ENCODE data around the gene TMPO.
A peak's percentile ranks its signal among the peaks of the same experiment; 100 is the strongest.

Gene TMPO

GRCh38 chr12:98515287-98516110 lies at the start of gene TMPO (continued):
- TF ChIP-seq ZNF157 (tag by site-specific recombination; IDR thresholded peaks at IDR 0.05), result no peak
- TF ChIP-seq ZNF266 (tag by site-specific recombination; IDR thresholded peaks at IDR 0.05; ENCODE audit: low read depth), result no peak
- TF ChIP-seq ZNF138 (tag by site-specific recombination; IDR thresholded peaks at IDR 0.05; ENCODE audit: borderline replicate concordance), result no peak
- TF ChIP-seq ZEB2 (tag by site-specific recombination; IDR thresholded peaks at IDR 0.05), result peak; percentile 57; the same call in 1 of the 2 replicates
- no peak for TF ChIP-seq ZNF24 (tag by site-specific recombination; IDR thresholded peaks at IDR 0.05)
- TF ChIP-seq ZNF449 (tag by site-specific recombination; IDR thresholded peaks at IDR 0.05), result 0 out of 2 replicates have a peak, but pooled peaks have one; percentile 19
- peak; percentile 47; the same call in 1 of the 2 replicates for TF ChIP-seq ZBTB20 (tag by site-specific recombination; IDR thresholded peaks at IDR 0.05)
- TF ChIP-seq ZSCAN16 (tag by site-specific recombination; IDR thresholded peaks at IDR 0.05), result no peak
- no peak for TF ChIP-seq ZNF558 (tag by site-specific recombination; IDR thresholded peaks at IDR 0.05)
- no peak for TF ChIP-seq ZNF560 (tag by site-specific recombination; IDR thresholded peaks at IDR 0.05; ENCODE audit: borderline replicate concordance)
- 0 out of 2 replicates have a peak, but pooled peaks have one; percentile 12 for TF ChIP-seq ZNF660 (tag by site-specific recombination; IDR thresholded peaks at IDR 0.05)
- TF ChIP-seq BCL11B (tag by site-specific recombination; IDR thresholded peaks at IDR 0.05; ENCODE audit: low read depth), result no peak
- TF ChIP-seq ZIC2 (tag by site-specific recombination; IDR thresholded peaks at IDR 0.05), result no peak
- TF ChIP-seq SCRT2 (tag by site-specific recombination; IDR thresholded peaks at IDR 0.05), result no peak
- no peak for TF ChIP-seq ZNF791 (tag by site-specific recombination; IDR thresholded peaks at IDR 0.05)
- peak; percentile 82 for TF ChIP-seq ZFP37 (tag by site-specific recombination; IDR thresholded peaks at IDR 0.05)
- no peak for TF ChIP-seq ZFP69B (tag by site-specific recombination; IDR thresholded peaks at IDR 0.05)
- TF ChIP-seq GLIS1 (tag by site-specific recombination; IDR thresholded peaks at IDR 0.05), result peak; percentile 27; the same call in 1 of the 2 replicates
- no peak for TF ChIP-seq ZSCAN23 (tag by site-specific recombination; IDR thresholded peaks at IDR 0.05)
- TF ChIP-seq ZNF488 (tag by site-specific recombination; IDR thresholded peaks at IDR 0.05), result no peak
- peak; percentile 73; the same call in 1 of the 2 replicates for TF ChIP-seq ZBTB7A (tag by site-specific recombination; IDR thresholded peaks at IDR 0.05; ENCODE audit: low read depth)
- no peak for TF ChIP-seq BCL6B (tag by site-specific recombination; IDR thresholded peaks at IDR 0.05)
- no peak for TF ChIP-seq ZNF626 (tag by site-specific recombination; IDR thresholded peaks at IDR 0.05)
- TF ChIP-seq ZNF274 (IDR thresholded peaks at IDR 0.05; ENCODE audit: low read length), result no peak
- no peak for TF ChIP-seq ZNF274 (tag by site-specific recombination; IDR thresholded peaks at IDR 0.05; ENCODE audit: borderline replicate concordance)
- TF ChIP-seq ZBTB8A (tag by site-specific recombination; IDR thresholded peaks at IDR 0.05), result peak; percentile 32; the same call in 1 of the 2 replicates
- peak; percentile 94 for TF ChIP-seq ZBTB26 (tag by site-specific recombination; optimal IDR thresholded peaks at IDR 0.05)
- TF ChIP-seq ZNF670 (tag by site-specific recombination; IDR thresholded peaks at IDR 0.05; ENCODE audit: low read depth), result no peak
- TF ChIP-seq ZNF623 (tag by site-specific recombination; IDR thresholded peaks at IDR 0.05), result no peak
- TF ChIP-seq FEZF1 (tag by site-specific recombination; IDR thresholded peaks at IDR 0.05), result peak; percentile 90
- no peak for TF ChIP-seq ZNF112 (tag by site-specific recombination; IDR thresholded peaks at IDR 0.05)
- 0 out of 2 replicates have a peak, but pooled peaks have one; percentile 3 for TF ChIP-seq KLF1 (tag by site-specific recombination; IDR thresholded peaks at IDR 0.05)
- no peak for TF ChIP-seq ZNF596 (tag by site-specific recombination; IDR thresholded peaks at IDR 0.05)
- no peak for TF ChIP-seq ZNF645 (tag by site-specific recombination; IDR thresholded peaks at IDR 0.05)
- 0 out of 2 replicates have a peak, but pooled peaks have one; percentile 58 for TF ChIP-seq ZNF2 (tag by site-specific recombination; IDR thresholded peaks at IDR 0.05)
- TF ChIP-seq ZBTB48 (tag by site-specific recombination; IDR thresholded peaks at IDR 0.05), result peak; percentile 67; the same call in 1 of the 2 replicates
